DMS 273 (cell line): Measurements from ENCODE around the gene ZFP36.
A peak's percentile ranks its signal among the peaks of the same experiment; 100 is the strongest.
"Not testable (repeated sequence)": the region's sequence is repeated elsewhere in the genome, so short reads cannot be mapped to it uniquely, and the experiment has no call there.

Source experiments
- DNase-seq: peaks from one replicate; lab custom pipeline; 2025; ENCODE audit not compliant: unreplicated experiment; lab: John Stamatoyannopoulos, UW

ZFP36 gene

GRCh38 chr19:39438270-39438934 lies 31.8 kb downstream of the ZFP36 start:
- DNase-seq, result no peak

GRCh38 chr19:39444598-39445195 lies 38.0 kb downstream of the ZFP36 start:
- peak; percentile 64 for DNase-seq

- peak; percentile 99 for DNase-seq
Observed at GRCh38 chr19:39445196-39446111, 38.8 kb downstream of the ZFP36 start, which contains the start of gene SUPT5H. Gene SUPT5H (plus strand): TSS chr19:39445582. CDS start chr19:39445891, 309 bp downstream.

- no peak for DNase-seq
Observed at GRCh38 chr19:39446365-39447084, 39.9 kb downstream of the ZFP36 start.

GRCh38 chr19:39448271-39448670 lies 41.6 kb downstream of the ZFP36 start:
- DNase-seq, result no peak

- no peak for DNase-seq
Observed at GRCh38 chr19:39449116-39449797, 42.6 kb downstream of the ZFP36 start.

- not testable (repeated sequence) for DNase-seq
Observed at GRCh38 chr19:39451257-39451656, 44.6 kb downstream of the ZFP36 start.
